ENCODE results near the gene CPM. TPM values are rescaled to one million over a fixed set of nuclear protein-coding genes. Genes with fewer than 3 reads are reported as not detected.

CPM gene
- total and polyA plus RNA-seq, 7 donors, result 2.2 to 13.3 (median 5.8) TPM

DNA sequence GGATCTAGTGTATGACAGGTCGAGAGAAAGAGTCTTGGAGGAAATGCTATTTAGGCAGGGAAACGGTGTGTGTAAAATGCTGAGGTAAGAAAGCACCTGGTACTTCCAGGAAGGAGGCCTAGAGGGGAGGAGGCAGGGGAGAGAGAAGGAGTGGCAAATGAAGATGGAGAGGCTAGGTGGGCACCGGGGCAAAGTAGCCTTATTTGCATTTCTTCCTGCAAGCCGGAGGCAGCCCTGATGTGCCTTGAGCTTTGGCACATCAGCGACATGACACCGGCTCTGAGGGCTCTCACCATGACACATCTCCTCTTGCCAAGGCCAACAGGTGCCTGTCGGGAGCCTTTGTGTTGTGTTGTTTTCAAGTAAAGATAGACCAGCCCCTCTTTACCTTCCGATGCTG is 61.6 kb downstream of the CPM start:
- intact Hi-C loops (cut with DNase I), result no loop called here
- H3K9me3 ChIP-seq, result no peaks in the 10 kb centered on the region

DNA sequence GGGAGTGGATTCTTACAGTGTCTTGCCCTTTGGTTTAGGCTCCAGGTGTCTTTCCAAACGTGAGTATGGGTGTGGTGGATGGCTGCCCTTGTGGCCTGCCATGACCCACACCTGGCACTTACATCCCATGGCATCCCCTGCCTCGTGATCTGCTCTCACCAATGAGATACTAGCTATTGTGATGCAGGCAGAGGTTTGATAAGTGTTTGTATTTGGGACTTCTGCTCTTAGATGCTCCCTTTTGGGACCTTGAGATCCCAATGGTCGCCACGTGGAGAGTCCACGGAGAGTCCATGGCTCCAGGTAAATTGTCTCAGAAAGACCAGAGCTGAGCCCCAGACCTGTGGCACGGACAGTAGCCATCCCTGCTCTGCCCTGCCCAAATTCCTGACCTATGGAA is 62.5 kb downstream of the CPM start:
- no peak for DNase-seq
- TF ChIP-seq, protein P1, sequence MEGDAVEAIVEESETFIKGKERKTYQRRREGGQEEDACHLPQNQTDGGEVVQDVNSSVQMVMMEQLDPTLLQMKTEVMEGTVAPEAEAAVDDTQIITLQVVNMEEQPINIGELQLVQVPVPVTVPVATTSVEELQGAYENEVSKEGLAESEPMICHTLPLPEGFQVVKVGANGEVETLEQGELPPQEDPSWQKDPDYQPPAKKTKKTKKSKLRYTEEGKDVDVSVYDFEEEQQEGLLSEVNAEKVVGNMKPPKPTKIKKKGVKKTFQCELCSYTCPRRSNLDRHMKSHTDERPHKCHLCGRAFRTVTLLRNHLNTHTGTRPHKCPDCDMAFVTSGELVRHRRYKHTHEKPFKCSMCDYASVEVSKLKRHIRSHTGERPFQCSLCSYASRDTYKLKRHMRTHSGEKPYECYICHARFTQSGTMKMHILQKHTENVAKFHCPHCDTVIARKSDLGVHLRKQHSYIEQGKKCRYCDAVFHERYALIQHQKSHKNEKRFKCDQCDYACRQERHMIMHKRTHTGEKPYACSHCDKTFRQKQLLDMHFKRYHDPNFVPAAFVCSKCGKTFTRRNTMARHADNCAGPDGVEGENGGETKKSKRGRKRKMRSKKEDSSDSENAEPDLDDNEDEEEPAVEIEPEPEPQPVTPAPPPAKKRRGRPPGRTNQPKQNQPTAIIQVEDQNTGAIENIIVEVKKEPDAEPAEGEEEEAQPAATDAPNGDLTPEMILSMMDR (IDR thresholded peaks at IDR 0.05), result no peak
- Histone ChIP-seq H3K27me3 (ENCODE audit: insufficient read depth in 3 of 3, low read length in 2 of 3) (peaks cover 0 to 5% (median 0%) of the 10 kb centered on the region in 3 donors), H3K27ac (no peak overlapping the region), H3K9me3 (no peaks in the 10 kb centered on the region), H3K4me1 (no peaks in the 10 kb centered on the region), H3K36me3 (ENCODE audit: insufficient read depth in 1 of 2, low read depth in 1 of 2) (peaks cover 4 to 11% of the 10 kb centered on the region in 2 donors), H3K4me3 (no peak overlapping the region)
- intact Hi-C loops (cut with DNase I), result no loop called here
- 82 to 86% (median 82%) methylated on average over 6 of the region's 6 CpGs for WGBS, 3 donors
- ATAC-seq, result no peak

More for the DNA sequence above, 61.6 kb downstream of the CPM start:
- DNase-seq (no peak), ATAC-seq (no peak)
- Histone ChIP-seq H3K27ac (no peak overlapping the region), H3K27me3 (ENCODE audit: insufficient read depth in 3 of 3, low read length in 2 of 3) (peaks cover 0 to 5% (median 0%) of the 10 kb centered on the region in 3 donors), H3K36me3 (ENCODE audit: insufficient read depth in 1 of 2, low read depth in 1 of 2) (peaks cover 4 to 10% of the 10 kb centered on the region in 2 donors), H3K4me1 (no peaks in the 10 kb centered on the region), H3K4me3 (no peak overlapping the region)
- WGBS, 3 donors, result 48 to 71% (median 69%) methylated on average over 8 of the region's 8 CpGs
- TF ChIP-seq, protein P1 (IDR thresholded peaks at IDR 0.05), result no peak

DNA sequence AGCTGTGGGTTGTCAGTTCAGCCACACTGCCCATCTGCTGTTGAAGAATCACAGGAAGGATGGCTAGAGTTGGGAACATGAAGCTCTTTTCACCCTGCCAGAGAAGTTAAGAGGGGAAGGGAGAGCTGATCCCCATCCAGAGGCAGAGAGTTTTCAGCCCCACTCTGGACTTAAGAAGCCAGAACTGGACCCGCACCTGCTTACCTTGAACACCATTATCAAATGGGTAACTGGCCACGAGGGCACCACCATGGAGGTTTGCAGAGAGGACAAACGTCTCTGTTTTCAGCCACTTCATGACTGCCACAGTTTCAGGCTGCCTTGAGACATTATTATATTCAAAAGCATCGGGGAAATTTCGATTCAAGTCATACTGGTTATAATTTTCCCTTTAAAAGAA is 63.0 kb downstream of the CPM start:
- no peak for DNase-seq
- TF ChIP-seq, protein P1 (IDR thresholded peaks at IDR 0.05), result no peak
- H3K27ac ChIP-seq, result no peak overlapping the region
- intact Hi-C loops (cut with DNase I), result no loop called here
- H3K27me3 ChIP-seq (ENCODE audit: insufficient read depth in 3 of 3, low read length in 2 of 3), result peaks cover 0 to 5% (median 0%) of the 10 kb centered on the region in 3 donors
- no peak for ATAC-seq
- no peaks in the 10 kb centered on the region for H3K4me1 ChIP-seq
- WGBS, 3 donors, result 82 to 85% (median 84%) methylated on average over 5 of the region's 5 CpGs
- H3K36me3 ChIP-seq (ENCODE audit: insufficient read depth in 1 of 2, low read depth in 1 of 2), result peaks cover 4 to 11% of the 10 kb centered on the region in 2 donors
- H3K4me3 ChIP-seq, result no peak overlapping the region
- H3K9me3 ChIP-seq, result no peaks in the 10 kb centered on the region

DNA sequence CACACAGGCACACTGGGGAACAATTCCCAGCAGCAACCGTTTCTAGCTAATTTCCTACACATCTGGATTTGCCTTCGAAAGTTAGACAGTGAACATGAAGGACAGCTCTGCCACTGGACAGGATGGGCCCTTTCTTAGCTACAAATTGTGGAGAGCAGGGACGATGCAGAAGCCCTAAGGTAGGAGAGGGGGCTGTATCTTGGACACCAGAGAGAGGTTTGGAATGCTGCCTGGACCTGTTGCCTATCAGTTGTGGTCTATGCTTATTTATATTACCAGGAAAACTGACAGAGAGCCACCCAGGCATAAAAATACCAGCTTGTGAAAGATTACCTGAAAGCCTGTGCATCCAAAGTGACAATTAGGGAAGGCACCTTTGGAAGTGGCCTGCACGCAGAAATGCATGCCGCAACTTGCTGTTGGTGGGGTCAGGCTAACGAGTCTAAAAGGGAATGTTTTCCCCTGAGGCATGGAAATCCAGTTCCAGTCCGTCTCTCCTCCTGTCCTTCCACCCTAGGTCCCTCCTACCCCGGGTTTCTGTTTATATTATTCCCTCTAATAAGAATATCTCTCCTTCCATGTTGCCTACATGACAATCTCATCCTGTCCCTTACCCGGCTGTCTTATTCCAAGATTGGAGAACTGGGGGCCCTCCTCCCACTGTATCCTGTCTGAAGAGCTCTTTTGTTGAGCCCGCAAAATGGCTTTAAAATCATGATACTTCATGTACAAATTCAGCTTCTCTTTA is 64.8 kb downstream of the CPM start:
- DNase-seq, result no peak
- peaks cover 0 to 5% (median 0%) of the 10 kb centered on the region in 3 donors for H3K27me3 ChIP-seq (ENCODE audit: insufficient read depth in 3 of 3, low read length in 2 of 3)
- intact Hi-C loops (cut with DNase I), result loop anchor here in 1 of 2 donors (10.0 kb wide), 1 partner anchor 207 kb away; no protein-coding TSS in a partner anchor
- 66 to 67% (median 66%) methylated on average over 10 of the region's 10 CpGs for WGBS, 3 donors
- no peaks in the 10 kb centered on the region for H3K9me3 ChIP-seq
- no peak overlapping the region for H3K4me3 ChIP-seq
- H3K4me1 ChIP-seq, result no peaks in the 10 kb centered on the region
- peaks cover 4 to 11% of the 10 kb centered on the region in 2 donors for H3K36me3 ChIP-seq (ENCODE audit: insufficient read depth in 1 of 2, low read depth in 1 of 2)
- no peak for ATAC-seq
- H3K27ac ChIP-seq, result no peak overlapping the region
- TF ChIP-seq, protein P1 (IDR thresholded peaks at IDR 0.05), result no peak
